GM19397 (cell line): Measurements from ENCODE around the gene MYL9.

Experiments used
- ATAC-seq: cut with Tn5 transposase; IDR thresholded peaks from one replicate; pipeline ENCODE4 v1.9.1; 2021; ENCODE audit warnings: mild to moderate bottlenecking, moderate library complexity; ENCODE audit not compliant: unreplicated experiment

MYL9 gene

GRCh38 chr20:36525620-36526365 lies 15.5 kb upstream of the MYL9 start:
- no peak for ATAC-seq

GRCh38 chr20:36526521-36527011 lies 14.8 kb upstream of the MYL9 start:
- no peak for ATAC-seq

GRCh38 chr20:36527331-36528125 lies 13.8 kb upstream of the MYL9 start:
- no peak for ATAC-seq

GRCh38 chr20:36528176-36528874 lies 13.0 kb upstream of the MYL9 start:
- ATAC-seq: no peak

GRCh38 chr20:36528875-36529417 lies 12.4 kb upstream of the MYL9 start:
- no peak for ATAC-seq

- no peak for ATAC-seq
Measured at GRCh38 chr20:36532388-36532787, 8.9 kb upstream of the MYL9 start.

- no peak for ATAC-seq
Measured at GRCh38 chr20:36532822-36533221, 8.5 kb upstream of the MYL9 start.

- ATAC-seq: no peak
Measured at GRCh38 chr20:36538026-36538722, 3.1 kb upstream of the MYL9 start.

- no peak for ATAC-seq
Measured at GRCh38 chr20:36540551-36541211, 638 bp upstream of the MYL9 start.

- no peak for ATAC-seq
Measured at GRCh38 chr20:36541768-36542488, 609 bp downstream of the MYL9 start.

GRCh38 chr20:36542516-36543183 lies 1.3 kb downstream of the MYL9 start:
- no peak for ATAC-seq

GRCh38 chr20:36543184-36544133 lies 2.1 kb downstream of the MYL9 start:
- no peak for ATAC-seq

GRCh38 chr20:36544134-36545018 lies 3.1 kb downstream of the MYL9 start:
- no peak for ATAC-seq

GRCh38 chr20:36546111-36546736 lies 4.9 kb downstream of the MYL9 start:
- no peak for ATAC-seq

GRCh38 chr20:36547186-36548005 lies 6.1 kb downstream of the MYL9 start:
- no peak for ATAC-seq

- ATAC-seq: no peak
Measured at GRCh38 chr20:36548006-36548315, 6.6 kb downstream of the MYL9 start.
